ENCODE measurements around the gene JAG1. TPM values are rescaled to one million over a fixed set of nuclear protein-coding genes. Genes with fewer than 3 reads are reported as not detected.
A peak's percentile ranks its signal among the peaks of the same experiment; 100 is the strongest.

JAG1 gene
- total RNA-seq, 1 donor from 2014 or later = 132 TPM

DNA sequence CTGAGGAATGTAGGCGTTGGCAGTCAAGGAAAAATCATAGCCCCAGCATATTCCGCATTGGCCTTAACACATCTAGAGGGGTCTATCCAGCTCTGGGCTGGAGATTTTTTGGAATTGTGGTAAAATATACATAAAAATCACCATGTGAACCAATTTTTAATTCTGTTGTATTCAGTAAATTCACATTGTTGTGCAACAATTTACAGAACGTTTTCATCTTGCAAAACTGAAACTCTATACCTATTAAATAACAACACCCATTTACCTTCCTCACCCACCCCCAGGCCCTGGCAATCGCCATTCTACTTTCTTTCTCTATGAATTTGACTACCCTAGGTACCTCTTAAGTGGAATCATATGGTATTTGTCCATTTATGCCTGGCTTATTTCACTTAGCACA, 6.8 kb upstream of the JAG1 start:
- no peak for TF ChIP-seq CTCF (IDR thresholded peaks at IDR 0.05; ENCODE audit: insufficient read depth, low read length, poor library complexity, severe bottlenecking)
- Histone ChIP-seq H3K36me3 (ENCODE audit: control insufficient read depth, insufficient read depth, low read length) (no peaks in the 10 kb centered on the region), H3K4me3 (ENCODE audit: low read depth, low read length) (no peak overlapping the region), H3K27me3 (ENCODE audit: control insufficient read depth, insufficient read depth, low read length) (no peaks in the 10 kb centered on the region)
- DNase-seq (ENCODE audit: low read depth) = no peak

DNA sequence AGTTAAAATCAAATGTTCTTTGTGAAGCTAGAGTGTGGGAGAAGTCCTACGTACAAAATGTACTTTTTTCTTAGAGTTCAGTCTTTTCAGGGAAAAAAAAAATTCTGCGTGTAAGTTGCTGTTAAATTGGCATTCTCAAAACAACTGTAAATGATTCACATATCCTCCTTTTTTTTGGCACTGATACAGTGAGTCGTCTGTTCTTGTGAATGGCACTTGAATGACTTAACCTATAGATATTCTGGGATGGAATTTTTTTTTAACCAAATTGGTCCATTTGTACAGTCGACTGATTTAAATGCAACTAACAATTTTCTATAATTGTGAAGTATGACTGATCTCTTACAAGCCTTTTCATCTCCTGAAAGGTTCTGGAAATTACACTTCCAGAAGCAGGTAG, 5.5 kb upstream of the JAG1 start:
- no peak overlapping the region for H3K4me3 ChIP-seq (ENCODE audit: low read depth, low read length)
- DNase-seq (ENCODE audit: low read depth) = no peak
- H3K36me3 ChIP-seq (ENCODE audit: control insufficient read depth, insufficient read depth, low read length) = no peaks in the 10 kb centered on the region
- H3K27me3 ChIP-seq (ENCODE audit: control insufficient read depth, insufficient read depth, low read length) = no peaks in the 10 kb centered on the region
- no peak for TF ChIP-seq CTCF (IDR thresholded peaks at IDR 0.05; ENCODE audit: insufficient read depth, low read length, poor library complexity, severe bottlenecking)

- Histone ChIP-seq H3K4me3 (ENCODE audit: low read depth, low read length) (no peak overlapping the region), H3K27me3 (ENCODE audit: control insufficient read depth, insufficient read depth, low read length) (no peaks in the 10 kb centered on the region), H3K36me3 (ENCODE audit: control insufficient read depth, insufficient read depth, low read length) (no peaks in the 10 kb centered on the region)
- DNase-seq (ENCODE audit: low read depth) = no peak
- no peak for TF ChIP-seq CTCF (IDR thresholded peaks at IDR 0.05; ENCODE audit: insufficient read depth, low read length, poor library complexity, severe bottlenecking)
Observed at GRCh38 chr20:10676518-10676917, 2.7 kb upstream of the JAG1 start.

DNA sequence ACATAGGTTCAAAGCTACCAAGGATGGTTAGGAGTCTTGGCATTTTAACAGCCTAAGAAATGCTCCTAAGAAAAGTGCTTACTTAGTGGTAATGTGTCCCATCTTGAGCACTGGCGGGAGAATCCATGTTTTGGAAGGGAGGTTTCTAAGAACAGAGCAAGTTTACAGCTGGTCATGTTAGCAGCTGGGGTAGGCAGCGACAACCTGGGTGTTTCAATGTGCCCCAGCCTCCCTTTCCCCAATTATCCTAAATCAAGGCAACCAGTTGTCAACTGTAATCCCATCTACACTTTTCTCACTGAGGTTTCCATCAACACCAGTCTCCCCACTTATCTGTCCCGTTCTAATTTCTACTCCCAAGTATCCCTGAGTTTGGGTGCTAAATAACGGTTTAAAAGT, 1.6 kb upstream of the JAG1 start:
- DNase-seq (ENCODE audit: low read depth) = no peak
- Histone ChIP-seq H3K36me3 (ENCODE audit: control insufficient read depth, insufficient read depth, low read length) (no peaks in the 10 kb centered on the region), H3K4me3 (ENCODE audit: low read depth, low read length) (peak overlapping the region; percentile 74), H3K27me3 (ENCODE audit: control insufficient read depth, insufficient read depth, low read length) (no peaks in the 10 kb centered on the region)
- no peak for TF ChIP-seq CTCF (IDR thresholded peaks at IDR 0.05; ENCODE audit: insufficient read depth, low read length, poor library complexity, severe bottlenecking)

GRCh38 chr20:10674684-10675449, 1.1 kb upstream of the JAG1 start:
- Histone ChIP-seq H3K27me3 (ENCODE audit: control insufficient read depth, insufficient read depth, low read length) (no peaks in the 10 kb centered on the region), H3K36me3 (ENCODE audit: control insufficient read depth, insufficient read depth, low read length) (no peaks in the 10 kb centered on the region), H3K4me3 (ENCODE audit: low read depth, low read length) (peak overlapping the region; percentile 74)
- peak; percentile 90 for TF ChIP-seq CTCF (IDR thresholded peaks at IDR 0.05; ENCODE audit: insufficient read depth, low read length, poor library complexity, severe bottlenecking)
- DNase-seq (ENCODE audit: low read depth) = no peak
